D341Med (cell line): ENCODE measurements around the gene CIC.
"Not testable (repeated sequence)": the region's sequence is repeated elsewhere in the genome, so short reads cannot be mapped to it uniquely, and the experiment has no call there.

Experiments used
- DNase-seq: peaks from one replicate; pipeline ENCODE4 v3.0.0; 2012; ENCODE audit warnings: low spot score

The CIC gene

DNA sequence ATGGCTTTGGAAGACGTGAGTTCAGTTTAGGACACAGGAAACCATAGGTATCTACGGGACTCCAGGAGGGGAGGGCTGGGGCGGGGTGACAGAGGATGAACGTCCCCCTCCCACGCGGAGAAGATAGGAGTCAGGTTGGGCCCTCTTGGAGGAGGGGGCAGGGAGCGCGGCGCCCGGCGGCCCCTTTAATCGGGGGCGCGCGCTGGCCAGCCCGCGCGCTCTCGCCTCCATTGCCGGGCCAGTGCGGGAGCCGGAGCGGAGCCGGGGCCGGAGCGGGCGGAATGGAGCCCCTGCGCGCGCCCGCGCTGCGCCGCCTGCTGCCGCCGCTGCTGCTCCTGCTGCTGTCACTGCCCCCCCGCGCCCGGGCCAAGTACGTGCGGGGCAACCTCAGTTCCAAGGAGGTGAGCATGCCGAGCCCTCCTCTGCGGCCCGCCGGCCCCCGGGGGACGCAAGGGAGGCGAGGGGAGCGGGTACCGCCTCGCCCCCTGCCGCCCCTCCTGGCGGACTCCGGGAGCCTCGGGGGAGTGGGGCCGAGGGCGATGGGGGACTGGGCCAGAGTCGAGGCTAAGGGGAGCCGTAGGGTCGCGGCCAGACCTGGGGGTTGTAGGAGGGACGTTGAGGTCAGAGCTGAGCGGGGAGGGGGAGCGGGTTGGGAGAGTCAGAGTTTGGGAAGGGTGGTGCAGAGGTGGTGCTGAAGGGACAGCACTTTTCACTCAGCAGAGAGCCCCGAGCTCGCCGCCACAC is 44.2 kb downstream of the CIC start, which contains the start of gene TMEM145:
TSS of gene TMEM145 (plus strand) at position 214 of the 744 bp plus-strand sequence. CDS start at position 282, 68 bp downstream.
- peak; percentile 96 for DNase-seq

DNA sequence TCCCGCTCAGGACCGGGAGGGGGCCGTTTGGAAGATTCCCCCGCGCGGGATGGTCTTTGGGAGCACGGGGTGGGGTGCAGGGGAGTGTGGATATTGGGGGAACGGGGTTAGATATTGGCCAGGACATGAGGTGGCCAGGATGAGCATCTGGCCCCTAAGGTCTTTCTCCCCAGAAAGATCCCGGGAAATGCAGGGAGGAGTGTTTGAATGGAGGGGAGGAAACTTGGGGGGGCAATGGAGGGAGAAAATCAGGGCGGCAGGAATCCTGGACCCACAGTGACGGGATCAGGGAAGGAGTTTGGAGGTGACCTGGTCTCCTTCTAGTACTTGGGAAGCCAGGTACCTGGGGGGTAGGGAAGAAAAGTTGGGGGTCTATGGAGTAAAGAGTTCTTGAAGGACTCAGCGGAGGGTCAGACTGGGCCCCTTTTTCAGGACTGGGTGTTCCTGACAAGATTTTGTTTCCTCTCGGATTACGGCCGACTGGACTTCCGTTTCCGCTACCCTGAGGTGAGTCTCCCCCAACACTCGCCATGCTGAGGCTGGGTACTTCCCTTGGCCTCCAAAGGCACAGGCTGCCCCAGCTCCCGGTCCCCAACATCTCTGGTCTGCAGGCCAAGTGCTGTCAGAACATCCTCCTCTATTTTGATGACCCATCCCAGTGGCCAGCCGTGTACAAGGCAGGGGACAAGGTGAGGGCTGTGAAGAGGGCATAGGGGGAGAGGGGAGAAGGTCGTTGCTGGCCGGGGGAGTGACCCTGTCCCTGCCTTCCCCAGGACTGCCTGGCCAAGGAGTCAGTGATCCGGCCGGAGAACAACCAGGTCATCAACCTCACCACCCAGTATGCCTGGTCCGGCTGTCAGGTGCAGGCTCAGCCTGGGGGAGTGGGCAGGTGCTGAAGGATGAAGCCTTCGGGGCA is 45.0 kb downstream of the CIC start:
- DNase-seq, result no peak

DNA sequence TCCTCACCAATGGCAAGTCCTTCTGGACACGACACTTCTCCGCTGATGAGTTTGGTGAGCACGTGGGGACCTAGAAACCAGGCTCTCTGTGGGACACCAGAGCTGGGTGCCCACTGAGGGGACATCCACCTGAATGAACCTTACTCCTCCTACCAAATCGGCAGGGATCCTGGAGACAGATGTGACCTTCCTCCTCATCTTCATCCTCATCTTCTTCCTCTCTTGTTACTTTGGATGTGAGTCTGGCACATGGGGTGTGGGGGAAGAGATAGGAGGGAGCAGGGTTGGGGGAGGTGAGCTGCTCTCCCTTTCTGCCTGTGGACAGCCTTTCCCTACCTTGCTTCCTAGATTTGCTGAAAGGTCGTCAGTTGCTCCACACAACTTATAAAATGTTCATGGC is 46.0 kb downstream of the CIC start:
- no peak for DNase-seq

DNA sequence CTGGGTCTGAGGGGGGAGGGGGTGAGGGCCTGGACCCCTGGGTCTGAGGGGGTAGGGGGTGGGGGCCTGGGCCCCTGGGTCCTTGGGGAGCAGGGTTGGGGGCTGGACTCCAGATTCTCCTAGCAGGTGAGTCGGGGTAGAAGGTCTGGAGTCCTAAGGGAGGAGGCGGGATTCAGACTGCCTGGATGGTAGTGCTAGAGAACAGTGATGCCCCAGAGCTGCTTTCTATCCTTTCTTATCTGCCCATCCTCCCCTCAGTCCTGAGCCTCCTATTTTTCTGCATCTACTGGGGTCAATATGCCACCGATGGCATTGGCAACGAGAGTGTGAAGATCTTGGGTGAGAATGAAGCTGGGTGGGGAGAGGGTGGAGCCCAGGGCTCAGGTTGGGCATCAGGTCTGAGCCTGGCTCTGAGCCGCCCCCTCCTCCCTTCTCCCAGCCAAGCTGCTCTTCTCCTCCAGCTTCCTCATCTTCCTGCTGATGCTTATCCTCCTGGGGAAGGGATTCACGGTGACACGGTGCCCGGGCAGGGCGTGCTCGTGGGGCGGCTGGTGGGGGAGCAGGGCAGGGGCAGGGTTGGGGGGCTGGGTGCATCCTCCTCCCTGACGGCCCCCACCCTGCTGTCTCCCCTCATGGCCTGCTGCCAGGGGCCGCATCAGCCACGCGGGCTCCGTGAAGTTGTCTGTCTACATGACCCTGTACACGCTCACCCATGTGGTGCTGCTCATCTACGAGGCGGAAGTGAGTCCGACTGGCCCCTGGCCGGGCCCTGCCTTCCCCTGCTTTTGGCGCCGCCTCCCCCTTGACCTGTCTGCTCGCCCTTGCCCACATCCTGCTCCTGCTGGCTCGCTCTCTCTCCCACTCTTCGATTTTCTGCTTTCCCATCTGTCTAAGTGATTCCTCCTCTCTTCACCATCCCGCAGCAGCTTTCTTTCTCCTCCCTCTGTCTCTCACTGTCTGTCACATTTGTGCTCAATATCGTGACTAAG is 47.5 kb downstream of the CIC start:
- no peak for DNase-seq

DNA sequence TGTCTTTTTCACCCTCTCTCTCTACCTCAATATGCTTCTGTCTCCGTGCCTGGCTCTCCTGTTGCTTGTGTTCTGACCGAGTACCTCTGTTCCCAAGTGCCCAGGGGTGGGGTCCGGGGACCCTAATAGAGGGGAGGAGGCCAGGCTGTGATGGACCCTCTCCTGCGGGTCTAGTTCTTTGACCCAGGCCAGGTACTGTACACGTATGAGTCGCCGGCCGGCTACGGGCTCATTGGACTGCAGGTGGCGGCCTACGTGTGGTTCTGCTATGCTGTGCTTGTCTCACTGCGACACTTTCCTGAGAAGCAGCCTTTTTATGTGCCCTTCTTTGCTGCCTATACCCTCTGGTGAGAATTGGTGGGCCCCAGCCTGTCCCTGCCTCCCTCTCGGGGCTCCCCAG is 48.5 kb downstream of the CIC start:
- no peak for DNase-seq

DNA sequence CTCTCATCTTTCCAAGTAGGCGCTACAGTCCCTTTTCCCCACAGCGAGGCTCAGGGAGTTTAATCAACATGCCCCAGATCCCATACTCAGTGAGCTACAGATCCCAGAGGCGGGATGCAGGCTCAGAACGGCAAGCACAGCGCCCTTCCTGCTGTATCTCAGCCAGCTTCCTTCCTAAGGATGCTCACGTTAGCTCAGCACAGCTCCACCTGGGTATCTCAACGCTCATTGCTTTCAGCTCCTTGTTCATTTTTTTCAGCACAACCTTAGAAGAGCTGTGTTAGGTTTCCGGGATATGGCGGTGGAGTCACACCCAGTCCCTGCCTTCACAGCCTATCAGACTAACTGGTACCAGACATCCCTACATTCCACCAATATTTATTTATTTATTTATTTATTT is 53.3 kb downstream of the CIC start:
- DNase-seq, result no peak

DNA sequence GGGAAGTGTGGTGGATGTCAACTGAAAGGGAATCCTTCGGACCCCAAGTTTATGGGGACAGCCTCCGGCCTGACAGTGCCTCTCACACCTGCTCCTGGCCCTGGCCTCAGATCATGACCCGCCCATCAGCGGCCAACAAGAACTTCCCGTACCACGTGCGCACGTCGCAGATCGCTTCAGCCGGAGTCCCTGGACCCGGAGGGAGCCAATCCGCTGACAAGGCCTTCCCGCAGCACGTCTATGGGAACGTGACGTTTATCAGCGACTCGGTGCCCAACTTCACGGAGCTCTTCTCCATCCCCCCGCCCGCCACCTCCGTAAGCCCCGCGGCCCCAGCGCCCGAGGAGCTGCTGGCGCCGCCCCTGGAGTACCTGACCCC is 54.4 kb downstream of the CIC start:
- DNase-seq, result no peak

DNA sequence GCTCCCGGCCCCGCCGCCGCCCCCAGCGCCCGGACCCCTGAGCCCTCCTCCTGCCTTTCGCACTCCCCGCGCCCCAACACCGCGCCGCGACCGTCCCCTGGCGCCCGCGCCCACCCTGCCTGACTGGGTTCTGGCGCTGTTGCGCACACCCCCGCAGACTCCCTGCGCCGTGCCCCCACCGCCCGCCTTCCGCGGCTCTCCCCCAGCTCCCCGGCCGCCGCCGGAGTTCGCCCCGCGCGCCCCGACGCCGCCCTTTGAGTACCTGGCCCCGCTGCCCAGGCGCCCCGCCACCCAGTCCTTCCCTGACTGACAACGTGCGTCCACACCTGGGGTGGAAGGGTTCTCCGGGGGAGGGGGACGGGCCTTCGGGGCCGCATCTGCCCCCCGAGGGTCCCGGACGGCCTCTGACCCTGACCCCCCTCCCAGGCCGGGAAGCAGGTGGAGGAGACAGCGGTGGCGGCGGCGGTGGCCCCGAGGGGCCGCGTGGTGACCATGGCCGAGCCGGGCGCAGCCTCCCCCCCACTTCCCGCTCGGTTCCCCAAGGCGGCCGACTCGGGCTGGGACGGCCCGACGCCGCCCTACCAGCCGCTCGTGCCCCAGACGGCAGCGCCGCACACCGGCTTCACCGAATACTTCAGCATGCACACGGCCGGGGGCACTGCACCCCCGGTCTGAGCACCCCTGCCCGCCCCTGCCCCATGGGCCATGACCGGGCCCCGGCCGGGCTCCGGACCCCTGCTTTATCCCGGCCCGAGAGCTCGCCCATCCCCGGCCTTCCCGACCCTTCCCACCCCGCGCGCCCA is 55.0 kb downstream of the CIC start:
- DNase-seq, result no peak

DNA sequence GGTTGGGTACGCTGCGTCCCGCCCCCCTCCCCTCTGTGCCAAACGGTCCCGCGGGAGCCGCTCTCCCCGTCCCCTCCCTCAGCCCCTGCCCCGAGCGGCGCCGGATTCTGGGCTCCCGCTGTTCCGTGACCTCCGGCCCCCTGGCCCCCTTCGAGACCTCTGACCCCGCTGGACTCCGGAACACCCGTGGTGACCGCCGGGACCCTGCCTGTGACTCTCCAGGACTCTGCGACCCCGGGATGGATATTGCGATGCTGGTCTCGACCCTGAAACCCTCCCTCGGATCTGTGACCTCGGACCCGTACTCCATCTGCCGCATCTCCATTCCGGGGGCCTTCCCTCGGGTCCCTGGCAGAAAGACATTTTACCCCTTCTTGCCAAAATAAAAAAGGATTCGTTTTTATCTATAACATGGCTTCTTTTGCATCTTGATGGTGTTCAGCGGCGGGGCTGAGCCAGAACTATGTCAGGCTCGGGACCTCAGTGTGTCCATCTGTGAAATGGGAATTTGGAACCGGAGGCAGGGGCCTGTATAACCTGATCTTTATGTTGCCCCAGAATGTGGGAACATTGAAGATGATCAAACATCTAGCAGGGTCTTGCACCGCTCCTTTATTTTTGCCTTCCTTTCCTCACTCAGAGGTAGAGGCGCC is 55.7 kb downstream of the CIC start:
- DNase-seq, result no peak

DNA sequence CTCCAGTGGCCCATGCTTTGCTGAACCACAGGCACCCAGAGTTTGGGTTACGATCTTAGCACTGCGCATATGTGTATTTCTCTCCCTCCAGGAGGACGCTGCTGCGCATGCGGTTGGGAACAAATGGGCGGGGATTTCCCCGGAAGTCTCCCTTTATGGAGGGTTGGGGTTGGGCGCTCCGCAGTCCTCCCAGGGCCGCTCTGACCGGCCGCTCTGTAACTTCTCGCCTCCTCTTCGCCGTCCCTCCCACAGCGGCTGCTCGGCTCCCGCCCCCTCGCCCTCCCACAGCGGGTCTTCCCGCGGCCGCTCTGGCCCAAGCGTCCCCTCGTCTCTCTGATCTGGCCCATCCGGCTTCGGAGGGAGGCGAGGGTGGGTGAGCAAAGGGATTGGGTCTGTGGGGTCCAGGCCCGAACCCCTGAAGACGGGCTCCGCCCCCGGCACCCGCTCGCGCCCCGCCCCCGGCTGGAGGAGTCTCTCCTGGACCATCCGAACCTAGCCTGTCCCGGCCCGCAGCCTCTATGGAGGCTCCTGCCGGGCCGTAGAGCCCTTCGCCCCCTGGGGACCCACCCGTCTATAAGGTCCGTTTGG is 56.4 kb downstream of the CIC start, which contains the start of gene MEGF8:
TSS of gene MEGF8 (plus strand) at position 328 of the 588 bp plus-strand sequence. CDS start 609 bp downstream, outside the sequence.
- DNase-seq, result peak; percentile 98

DNA sequence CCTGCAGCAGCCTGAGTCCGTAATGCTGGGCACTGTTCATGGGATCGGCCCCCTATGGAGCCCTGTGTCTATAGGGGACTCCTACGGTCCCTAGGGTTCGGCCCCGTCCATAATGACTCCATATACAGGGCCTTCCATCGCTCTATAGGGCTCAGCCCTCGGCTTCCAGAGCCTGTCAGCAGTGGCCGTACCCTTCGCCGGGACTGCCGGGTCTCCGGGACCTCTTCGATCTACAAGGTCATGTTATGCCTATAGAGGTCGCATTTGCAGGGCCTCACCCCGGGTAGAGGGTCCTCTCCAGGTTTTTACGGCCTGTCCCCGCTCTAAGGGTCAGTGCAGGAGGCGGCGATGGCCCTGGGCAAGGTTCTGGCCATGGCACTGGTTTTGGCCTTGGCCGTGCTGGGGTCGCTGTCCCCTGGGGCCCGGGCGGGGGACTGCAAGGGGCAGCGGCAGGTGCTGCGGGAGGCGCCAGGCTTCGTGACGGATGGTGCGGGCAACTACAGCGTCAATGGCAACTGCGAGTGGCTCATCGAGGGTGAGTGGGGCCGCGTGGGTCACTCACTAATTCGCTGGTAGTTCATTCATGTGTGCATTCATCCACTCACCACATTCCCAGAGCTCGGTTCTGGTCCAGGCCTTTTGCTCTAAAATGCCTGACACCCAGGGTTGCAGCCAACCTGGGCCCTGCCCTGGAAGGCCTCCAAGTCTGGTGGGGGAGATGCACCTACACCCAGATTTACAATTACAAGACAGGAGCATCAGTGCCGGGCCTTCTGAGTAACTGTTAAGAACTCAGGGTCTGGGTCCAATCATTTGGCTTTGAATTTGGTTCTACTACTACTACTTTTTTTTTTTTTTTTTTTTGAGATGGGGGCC is 57.1 kb downstream of the CIC start:
- no peak for DNase-seq

DNA sequence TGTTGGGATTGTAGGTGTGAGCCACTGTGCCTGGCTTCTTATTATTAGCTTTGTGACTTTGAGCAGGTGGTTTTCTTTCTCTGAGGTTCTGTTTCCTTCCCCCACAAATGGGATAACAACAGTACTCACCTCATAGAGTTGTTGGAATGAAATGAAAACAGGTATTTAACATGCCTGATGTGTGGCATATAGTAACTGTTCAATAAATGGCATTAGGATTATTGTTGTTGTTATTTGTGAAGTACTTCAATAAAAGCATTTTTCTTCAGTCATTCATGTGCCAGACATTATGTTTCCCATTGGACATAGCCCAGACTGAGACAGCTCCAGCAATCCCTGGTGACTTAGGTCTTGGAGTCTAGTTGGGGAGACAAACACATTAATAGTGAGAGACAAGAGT is 57.9 kb downstream of the CIC start:
- DNase-seq, result no peak

DNA sequence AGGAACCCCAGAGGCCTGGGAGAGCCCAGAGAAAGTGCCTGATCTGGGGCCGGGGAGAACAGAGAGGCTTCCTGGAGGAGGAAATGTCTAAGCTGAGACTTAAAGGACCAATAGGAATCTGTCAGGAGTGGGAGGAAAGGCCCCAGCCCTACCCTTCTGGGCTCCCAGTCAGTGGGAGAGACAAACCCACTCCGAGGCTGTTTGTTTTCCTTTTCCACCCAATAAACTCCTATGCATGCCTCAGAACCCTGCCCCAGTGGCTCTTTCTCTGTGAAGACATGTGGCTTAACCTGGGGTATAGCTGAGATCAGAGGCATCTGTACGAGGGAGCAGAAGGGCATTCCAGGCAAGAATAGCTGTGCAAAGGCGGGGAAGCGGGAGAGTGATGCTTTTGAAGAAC is 58.3 kb downstream of the CIC start:
- DNase-seq, result no peak

DNA sequence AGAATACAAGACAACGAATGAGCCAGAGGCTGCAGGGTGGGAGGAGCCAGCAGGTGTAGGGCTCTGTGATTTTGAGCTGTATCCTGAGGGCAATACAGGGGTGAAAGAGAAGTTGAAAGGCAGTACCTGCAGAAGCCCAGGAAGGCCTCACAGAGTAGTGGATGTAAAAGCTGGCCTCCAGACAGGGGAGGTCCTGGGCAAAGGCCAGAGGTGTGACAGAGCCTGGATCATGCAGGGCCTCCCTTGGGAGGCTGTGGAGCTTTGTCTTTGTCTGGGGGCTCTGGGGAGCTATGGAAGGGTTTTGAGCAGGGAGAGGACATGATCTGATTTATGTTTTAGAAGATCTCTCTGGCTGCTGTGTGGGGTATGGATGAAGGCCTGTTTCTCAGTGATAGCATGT is 59.1 kb downstream of the CIC start:
- no peak for DNase-seq

DNA sequence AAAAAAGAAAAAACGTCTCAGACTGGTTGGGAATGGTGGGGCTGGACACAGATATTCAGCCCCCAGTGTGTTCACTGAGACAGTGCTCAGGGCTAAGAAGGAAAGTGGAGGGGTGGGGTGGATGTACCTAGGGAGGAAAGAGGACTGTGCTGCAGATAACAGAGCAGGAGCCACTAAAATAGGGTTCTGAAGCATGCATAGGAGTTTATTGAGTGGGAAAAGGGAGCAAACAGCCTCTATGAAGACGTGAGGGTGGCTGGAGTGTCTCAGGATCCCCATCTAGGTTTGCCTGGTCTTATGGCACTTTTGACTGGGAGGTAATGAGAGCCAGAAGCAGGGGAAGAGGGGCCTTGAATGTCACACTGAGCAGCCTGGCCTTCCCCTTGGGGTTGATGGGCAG is 59.8 kb downstream of the CIC start:
- DNase-seq, result no peak

DNA sequence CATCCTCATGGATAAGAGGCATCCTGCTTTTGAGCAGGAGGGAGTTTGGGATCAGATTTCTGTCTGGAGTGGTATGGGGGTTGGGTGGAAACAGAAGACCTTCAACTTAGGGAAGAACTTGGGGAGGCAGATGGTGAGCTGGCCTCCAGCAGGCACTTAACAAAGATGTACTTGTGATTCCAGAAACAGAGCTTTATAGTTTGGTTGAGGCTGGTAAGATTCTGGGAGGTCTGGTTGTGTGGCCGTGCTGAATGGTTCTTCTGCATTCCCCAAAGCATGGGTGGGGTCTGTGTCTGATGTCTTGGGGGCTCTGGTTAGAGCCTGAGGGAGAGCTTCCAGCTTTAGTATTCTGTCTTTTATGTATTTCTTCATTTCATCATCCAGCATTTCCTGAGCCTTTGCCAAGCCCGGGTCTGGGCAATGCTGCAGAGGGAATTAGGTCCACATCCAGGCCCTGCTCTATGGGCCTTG is 61.2 kb downstream of the CIC start:
- DNase-seq, result no peak

DNA sequence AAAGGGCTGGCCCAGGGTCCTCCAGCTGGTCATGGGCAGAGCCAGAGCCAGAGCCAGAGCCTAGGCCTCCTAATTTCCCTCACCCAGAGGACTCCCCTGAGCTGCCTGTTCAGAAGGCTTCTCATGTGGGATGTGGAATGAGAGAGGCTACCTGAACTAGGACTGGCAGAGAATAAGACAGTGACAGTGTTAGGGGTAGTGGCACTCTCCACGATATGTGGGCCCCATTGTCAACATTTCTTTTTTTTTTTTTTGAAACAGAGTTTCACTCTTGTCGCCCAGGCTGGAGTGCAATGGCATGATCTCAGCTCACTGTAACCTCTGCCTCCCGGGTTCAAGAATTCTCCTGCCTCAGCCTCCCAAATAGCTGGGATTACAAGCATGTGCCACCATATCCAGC is 62.3 kb downstream of the CIC start:
- not testable (repeated sequence) for DNase-seq

DNA sequence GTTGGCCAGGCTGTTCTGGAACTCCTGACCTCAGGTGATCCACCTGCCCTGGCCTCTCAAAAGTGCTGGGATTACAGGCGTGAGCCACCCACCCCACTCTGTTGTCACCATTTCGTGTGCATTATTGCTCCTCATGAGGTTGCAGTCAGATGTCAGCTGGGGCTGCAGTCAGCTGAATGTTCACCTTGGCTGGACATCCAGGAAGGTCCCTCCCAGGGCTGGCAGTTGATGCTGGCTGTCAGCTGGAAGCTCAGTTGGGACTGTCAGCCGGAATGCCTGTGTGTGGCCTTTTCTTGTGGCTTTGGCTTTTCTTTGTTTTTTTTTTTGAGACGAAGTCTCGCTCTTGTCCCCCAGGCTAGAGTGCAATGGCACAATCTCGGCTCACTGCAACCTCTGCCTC is 63.0 kb downstream of the CIC start:
- no peak for DNase-seq

DNA sequence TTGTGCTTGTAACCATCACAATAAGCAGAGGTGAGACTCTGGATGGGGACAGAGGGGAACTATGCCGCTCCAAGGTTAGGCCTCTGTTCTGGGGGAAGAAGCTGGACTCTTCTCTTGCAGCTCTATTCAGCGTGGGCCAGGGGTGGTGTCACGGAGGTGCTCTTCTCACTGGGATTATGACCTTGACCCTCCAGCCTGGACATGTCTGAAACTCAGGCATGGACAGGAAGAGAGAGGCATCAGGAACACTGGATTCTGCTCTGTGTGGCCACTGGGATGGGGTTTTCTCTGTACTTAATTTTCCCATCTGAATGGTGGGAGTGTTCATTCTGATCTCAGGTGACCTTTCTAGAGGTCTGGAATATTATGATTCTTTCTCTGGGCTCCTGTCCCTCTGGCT is 64.0 kb downstream of the CIC start:
- DNase-seq, result no peak
